Hepatocyte (in vitro differentiated cells): ENCODE results near the gene TSGA10IP. TPM values are rescaled to one million over a fixed set of nuclear protein-coding genes. Genes with fewer than 3 reads are reported as not detected.

Experiments used
- DNase-seq: peaks from one replicate; pipeline ENCODE4 v3.0.0-alpha.2; 2016; ENCODE audit warnings: low spot score
- H2AFZ ChIP-seq: fragments of 200-600 bp; sonication (generic); 2 replicates; pipeline ENCODE4 v1.6.0; 2016; ENCODE audit warnings: antibody characterized with exemption, mild to moderate bottlenecking
- H3K27ac ChIP-seq: fragments of 200-600 bp; sonication (generic); 2 replicates; pipeline ENCODE4 v1.5.1; 2016; ENCODE audit warnings: mild to moderate bottlenecking
- H3K27me3 ChIP-seq: fragments of 200-600 bp; sonication (generic); 2 replicates; pipeline ENCODE4 v1.6.1; 2016
- H3K36me3 ChIP-seq: fragments of 200-600 bp; sonication (generic); replicated peaks from 2 replicates; pipeline ENCODE4 v1.5.1; 2016; ENCODE audit warnings: low read depth; ENCODE audit not compliant: insufficient read depth
- H3K4me1 ChIP-seq: fragments of 200-600 bp; sonication (generic); 2 replicates; pipeline ENCODE4 v1.5.1; 2016; ENCODE audit warnings: mild to moderate bottlenecking, moderate library complexity; ENCODE audit not compliant: insufficient read depth
- H3K4me2 ChIP-seq: fragments of 200-600 bp; sonication (generic); 2 replicates; pipeline ENCODE4 v1.6.0; 2016
- H3K4me3 ChIP-seq: fragments of 200-600 bp; sonication (generic); 2 replicates; pipeline ENCODE4 v1.5.1; 2016; ENCODE audit warnings: mild to moderate bottlenecking
- H3K79me2 ChIP-seq: fragments of 200-600 bp; sonication (generic); 2 replicates; pipeline ENCODE4 v1.6.0; 2017; ENCODE audit warnings: mild to moderate bottlenecking
- H3K9me2 ChIP-seq: fragments of 200-600 bp; sonication (generic); replicated peaks from 2 replicates; pipeline ENCODE4 v1.6.0; 2017; ENCODE audit warnings: mild to moderate bottlenecking; ENCODE audit not compliant: insufficient read depth
- H3K9me3 ChIP-seq: fragments of 200-600 bp; sonication (generic); 2 replicates; pipeline ENCODE4 v1.5.1; 2016; ENCODE audit warnings: low read depth, mild to moderate bottlenecking
- H4K20me1 ChIP-seq: fragments of 200-600 bp; sonication (generic); 2 replicates; pipeline ENCODE4 v1.6.0; 2016; ENCODE audit warnings: mild to moderate bottlenecking; ENCODE audit not compliant: insufficient read depth, poor library complexity, severe bottlenecking
- CTCF ChIP-seq: fragments of 200-600 bp; sonication (generic); IDR thresholded peaks from 2 replicates; pipeline ENCODE4 v1.5.1; 2016; ENCODE audit warnings: antibody characterized with exemption, mild to moderate bottlenecking; ENCODE audit not compliant: poor library complexity
- EZH2 ChIP-seq: fragments of 200-600 bp; sonication (generic); IDR thresholded peaks from 2 replicates; pipeline ENCODE4 v1.6.1; 2016; ENCODE audit warnings: antibody characterized with exemption, mild to moderate bottlenecking, borderline replicate concordance
- EZH2phosphoT487 ChIP-seq: fragments of 200-600 bp; sonication (generic); IDR thresholded peaks from one replicate; pipeline ENCODE4 v1.6.1; 2018; ENCODE audit warnings: antibody characterized with exemption, mild to moderate bottlenecking, low read depth, moderate library complexity; ENCODE audit not compliant: unreplicated experiment, severe bottlenecking
- WGBS: methylation state at CpG from one replicate; pipeline ENCODE4 v1.1.6; 2016; ENCODE audit warnings: low lambda C conversion rate; ENCODE audit errors: missing lambda C conversion rate; 5-methylcytosine and 5-hydroxymethylcytosine counted together
- polyA plus RNA-seq: library from polyadenylated mRNA; unstranded; fragments of >200 nt; fragmentation: Nextera tagmentation; extraction: Ambion mirVana; gene quantifications from 2 replicates; pipeline ENCODE4 v1.2.1, GENCODE V29; 2016
- total RNA-seq: library from RNA; depleted of rRNA; stranded (reverse); fragments of >200 nt; gene quantifications from 2 replicates; pipeline ENCODE4 v1.2.3, GENCODE V29; 2014

The TSGA10IP gene
- total and polyA plus RNA-seq, 2 experiments from 2014 or later = not detected

- DNase-seq = no peak
- H4K20me1 ChIP-seq = no peaks in the 10 kb centered on the region
- no peak overlapping the region for H2AFZ ChIP-seq
- no peaks in the 10 kb centered on the region for H3K9me2 ChIP-seq
- no peaks in the 10 kb centered on the region for H3K4me1 ChIP-seq
- H3K27me3 ChIP-seq = no peaks in the 10 kb centered on the region
- WGBS = 97% methylated on average over 13 of the region's 13 CpGs
- H3K27ac ChIP-seq = no peak overlapping the region
- H3K4me3 ChIP-seq = no peak overlapping the region
- H3K79me2 ChIP-seq = no peaks in the 10 kb centered on the region
- no peaks in the 10 kb centered on the region for H3K36me3 ChIP-seq
- no peaks in the 10 kb centered on the region for H3K9me3 ChIP-seq
- no peak overlapping the region for H3K4me2 ChIP-seq
- TF ChIP-seq EZH2 (no peak), CTCF (no peak), EZH2phosphoT487 (no peak)
These were observed 28.3 kb downstream of the TSGA10IP start for GRCh38 chr11:65973439-65974110.

- Histone ChIP-seq H2AFZ (no peak overlapping the region), H3K4me1 (no peaks in the 10 kb centered on the region), H3K9me3 (no peaks in the 10 kb centered on the region), H3K79me2 (no peaks in the 10 kb centered on the region), H3K4me2 (no peak overlapping the region), H3K4me3 (no peak overlapping the region), H3K27me3 (no peaks in the 10 kb centered on the region), H3K36me3 (no peaks in the 10 kb centered on the region), H3K9me2 (no peaks in the 10 kb centered on the region), H3K27ac (no peak overlapping the region), H4K20me1 (no peaks in the 10 kb centered on the region)
- TF ChIP-seq EZH2phosphoT487 = no peak
- TF ChIP-seq EZH2 = no peak
- no peak for TF ChIP-seq CTCF
- WGBS = 98% methylated on average over 9 of the region's 9 CpGs
- DNase-seq = no peak
These were observed 30.5 kb downstream of the TSGA10IP start for GRCh38 chr11:65975771-65976170.

GRCh38 chr11:65976216-65977176, 31.2 kb downstream of the TSGA10IP start:
- TF ChIP-seq EZH2 (no peak), EZH2phosphoT487 (no peak), CTCF (no peak)

More at GRCh38 chr11:65976216-65977176, 31.2 kb downstream of the TSGA10IP start:
- H3K36me3 ChIP-seq = no peaks in the 10 kb centered on the region
- H3K4me3 ChIP-seq = no peak overlapping the region
- no peaks in the 10 kb centered on the region for H3K4me1 ChIP-seq
- no peaks in the 10 kb centered on the region for H3K9me2 ChIP-seq
- H3K27ac ChIP-seq = no peak overlapping the region
- DNase-seq = no peak
- WGBS = 93% methylated on average over 41 of the region's 43 CpGs
- no peaks in the 10 kb centered on the region for H3K79me2 ChIP-seq
- H3K9me3 ChIP-seq = no peaks in the 10 kb centered on the region
- H3K4me2 ChIP-seq = no peak overlapping the region
- no peaks in the 10 kb centered on the region for H3K27me3 ChIP-seq
- H4K20me1 ChIP-seq = no peaks in the 10 kb centered on the region
- H2AFZ ChIP-seq = no peak overlapping the region
